Body of pancreas (tissue), 4 donors: Measurements from ENCODE around the gene GAN. TPM values are rescaled to one million over a fixed set of nuclear protein-coding genes. Genes with fewer than 3 reads are reported as not detected.

Experiments used
- ATAC-seq: fragments of 150-250 bp; one replicate; pipeline ENCODE4 v1.9.1; 2016
- DNase-seq, 4 donors: peaks; one replicate each; pipeline ENCODE4 v3.0.0-alpha.2; 2019
- H3K27ac ChIP-seq, 4 donors: fragments of 200-600 bp; sonication (generic); 1 replicate in 3 of 4; 2 replicates in 1 of 4; pipeline versions ENCODE4 v1.5.1 to v1.6.1; 2016 to 2019; ENCODE audit warnings: mild to moderate bottlenecking in 1 of 4, mixed read lengths in 1 of 4, moderate library complexity in 1 of 4
- H3K27me3 ChIP-seq, 2 donors: fragments of 200-600 bp; sonication (generic); one replicate each; pipeline ENCODE4 v1.6.0; 2016; ENCODE audit warnings: mild to moderate bottlenecking in 1 of 2
- H3K36me3 ChIP-seq, 2 donors: fragments of 200-600 bp; sonication (generic); replicated peaks in 1 of 2; 2 replicates each; pipeline ENCODE4 v1.5.1; 2016; ENCODE audit warnings: low read depth in 2 of 2; ENCODE audit not compliant: insufficient read depth in 1 of 2
- H3K4me1 ChIP-seq: fragments of 200-600 bp; sonication (generic); one replicate; pipeline ENCODE4 v1.6.0; 2016
- H3K4me3 ChIP-seq, 2 donors: fragments of 200-600 bp; sonication (generic); 1 replicate in 1 of 2; 2 replicates in 1 of 2; pipeline ENCODE4 v1.5.1; 2016 to 2019
- H3K9me3 ChIP-seq, 3 donors: fragments of 200-600 bp; sonication (generic); 1 replicate in 2 of 3; 2 replicates in 1 of 3; pipeline ENCODE4 v1.5.1; 2016
- POLR2A ChIP-seq, 3 donors: fragments of 450-650 bp; IDR thresholded peaks; one replicate each; pipeline ENCODE4 v1.6.1; 2016; ENCODE audit warnings: antibody characterized with exemption in 3 of 3, mild to moderate bottlenecking in 2 of 3
- WGBS, 2 donors: methylation state at CpG; one replicate each; pipeline ENCODE4 v1.1.5; 2017; 5-methylcytosine and 5-hydroxymethylcytosine counted together
- intact Hi-C: fragments of 100-400 bp; cut with DNase I; formaldehyde crosslinking; loops from one replicate; pipeline ENCODE4 v1.15.1; 2023
- total RNA-seq, 2 donors: library from RNA; depleted of rRNA; stranded (reverse); fragments of >200 nt; gene quantifications; one replicate each; pipeline ENCODE4 v1.1.0, GENCODE V29; 2016
- TF ChIP-seq, protein P1 (sequence below), 7 experiments: fragments of 450-650 bp in 4 of 7; fragments of 200-600 bp in 3 of 7; sonication (generic) in 3 of 7; IDR thresholded peaks; one replicate each; pipeline ENCODE4 v1.5.1; 2016 to 2019; ENCODE audit warnings: antibody characterized with exemption in 7 of 7

Gene GAN
- total RNA-seq, 2 donors from 2014 or later: 3.6 to 4.9 TPM

DNA sequence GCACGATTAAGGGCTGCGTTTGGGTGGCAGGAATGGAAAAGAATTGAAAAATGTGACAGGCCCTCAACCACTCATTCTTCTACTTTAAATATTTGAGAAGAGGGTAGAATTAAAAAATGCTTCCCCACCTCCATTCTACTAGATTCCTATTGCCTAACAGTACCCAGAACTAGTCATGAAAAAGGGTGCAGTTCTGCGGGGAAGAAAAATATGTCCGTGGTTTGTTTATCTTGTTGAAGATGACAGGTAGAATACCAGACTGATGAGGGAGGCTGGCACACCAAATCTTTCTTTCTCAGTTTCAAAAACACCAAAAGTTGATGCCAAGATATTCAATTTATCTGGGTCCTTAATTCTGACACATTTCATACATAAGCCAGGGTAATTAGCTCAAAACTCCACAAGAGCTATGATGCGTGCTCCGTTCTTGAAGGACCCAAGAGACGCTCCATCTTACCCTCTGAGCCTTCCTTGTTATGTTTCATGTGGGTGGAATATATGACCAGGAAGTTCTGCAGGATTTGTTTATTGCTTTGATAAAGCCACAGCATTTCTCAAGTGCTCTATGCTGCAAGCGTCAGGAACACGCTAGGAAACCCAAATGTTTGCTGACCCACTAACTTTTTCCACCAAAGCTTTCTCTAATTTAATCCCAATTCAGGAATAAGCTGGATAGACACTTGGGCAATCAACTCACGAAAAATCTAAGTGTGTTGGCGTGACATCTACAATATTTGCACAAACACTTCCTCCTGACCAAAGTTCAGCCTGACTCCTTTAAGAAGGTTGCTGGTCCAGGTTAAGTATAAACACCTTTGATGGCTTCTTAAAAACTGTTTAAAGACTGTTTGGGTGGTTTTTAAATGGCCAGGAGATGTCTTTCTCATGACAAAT, 20.6 kb upstream of the GAN start:
- ATAC-seq (no peak), DNase-seq (no peak)
- intact Hi-C loops: no loop called here
- no peak overlapping the region for H3K27ac ChIP-seq
- WGBS, 2 donors: 62 to 67% methylated on average over 11 of the region's 11 CpGs
- H3K9me3 ChIP-seq: no peaks in the 10 kb centered on the region
- H3K4me3 ChIP-seq: no peak overlapping the region
- TF ChIP-seq, protein P1, sequence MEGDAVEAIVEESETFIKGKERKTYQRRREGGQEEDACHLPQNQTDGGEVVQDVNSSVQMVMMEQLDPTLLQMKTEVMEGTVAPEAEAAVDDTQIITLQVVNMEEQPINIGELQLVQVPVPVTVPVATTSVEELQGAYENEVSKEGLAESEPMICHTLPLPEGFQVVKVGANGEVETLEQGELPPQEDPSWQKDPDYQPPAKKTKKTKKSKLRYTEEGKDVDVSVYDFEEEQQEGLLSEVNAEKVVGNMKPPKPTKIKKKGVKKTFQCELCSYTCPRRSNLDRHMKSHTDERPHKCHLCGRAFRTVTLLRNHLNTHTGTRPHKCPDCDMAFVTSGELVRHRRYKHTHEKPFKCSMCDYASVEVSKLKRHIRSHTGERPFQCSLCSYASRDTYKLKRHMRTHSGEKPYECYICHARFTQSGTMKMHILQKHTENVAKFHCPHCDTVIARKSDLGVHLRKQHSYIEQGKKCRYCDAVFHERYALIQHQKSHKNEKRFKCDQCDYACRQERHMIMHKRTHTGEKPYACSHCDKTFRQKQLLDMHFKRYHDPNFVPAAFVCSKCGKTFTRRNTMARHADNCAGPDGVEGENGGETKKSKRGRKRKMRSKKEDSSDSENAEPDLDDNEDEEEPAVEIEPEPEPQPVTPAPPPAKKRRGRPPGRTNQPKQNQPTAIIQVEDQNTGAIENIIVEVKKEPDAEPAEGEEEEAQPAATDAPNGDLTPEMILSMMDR (IDR thresholded peaks at IDR 0.05): no peak
- no peak for TF ChIP-seq POLR2A (IDR thresholded peaks at IDR 0.05)
- H3K4me1 ChIP-seq: no peaks in the 10 kb centered on the region
- H3K36me3 ChIP-seq: no peaks in the 10 kb centered on the region
- H3K27me3 ChIP-seq: no peaks in the 10 kb centered on the region

- TF ChIP-seq, protein P1 (IDR thresholded peaks at IDR 0.05): no peak
- no peak for TF ChIP-seq POLR2A (IDR thresholded peaks at IDR 0.05)
- Histone ChIP-seq H3K36me3 (no peaks in the 10 kb centered on the region), H3K4me1 (no peaks in the 10 kb centered on the region), H3K9me3 (no peaks in the 10 kb centered on the region), H3K27me3 (no peaks in the 10 kb centered on the region), H3K4me3 (no peak overlapping the region), H3K27ac (no peak overlapping the region)
- ATAC-seq (no peak), DNase-seq (no peak)
- intact Hi-C loops: no loop called here
- WGBS, 2 donors: 83 to 86% methylated on average over 7 of the region's 7 CpGs
These were observed 18.1 kb upstream of the GAN start for GRCh38 chr16:81296631-81297030.

- TF ChIP-seq POLR2A (IDR thresholded peaks at IDR 0.05): no peak
- TF ChIP-seq, protein P1 (IDR thresholded peaks at IDR 0.05): no peak
- Histone ChIP-seq H3K4me1 (no peaks in the 10 kb centered on the region), H3K27me3 (no peaks in the 10 kb centered on the region), H3K4me3 (no peak overlapping the region), H3K36me3 (no peaks in the 10 kb centered on the region), H3K9me3 (no peaks in the 10 kb centered on the region), H3K27ac (no peak overlapping the region)
- 76 to 81% methylated on average over 3 of the region's 3 CpGs for WGBS, 2 donors
- ATAC-seq: no peak
- intact Hi-C loops: no loop called here
- DNase-seq: no peak
These were observed 7.0 kb upstream of the GAN start for GRCh38 chr16:81307770-81308169.

- Histone ChIP-seq H3K4me3 (no peak overlapping the region), H3K9me3 (no peaks in the 10 kb centered on the region), H3K27ac (no peak overlapping the region), H3K27me3 (no peaks in the 10 kb centered on the region), H3K4me1 (peaks cover 10% of the 10 kb centered on the region), H3K36me3 (no peaks in the 10 kb centered on the region)
- intact Hi-C loops: no loop called here
- DNase-seq (no peak), ATAC-seq (no peak)
- no peak for TF ChIP-seq POLR2A (IDR thresholded peaks at IDR 0.05)
- TF ChIP-seq, protein P1 (IDR thresholded peaks at IDR 0.05): no peak
- 64 to 73% methylated on average over 5 of the region's 5 CpGs for WGBS, 2 donors
These were observed 4.6 kb upstream of the GAN start for GRCh38 chr16:81310045-81310644.
